Activated CD4-positive, CD25-positive, alpha-beta regulatory T cell treated with anti-CD3 and anti-CD28 coated beads, Interleukin-2, amount 50 U/mL, for 16 hours (primary cell): Measurements from ENCODE around the gene CD300A.
A peak's percentile ranks its signal among the peaks of the same experiment; 100 is the strongest.

Source experiments
- DNase-seq: peaks from one replicate; pipeline ENCODE4 v3.0.0-alpha.2; 2020; ENCODE audit warnings: low read depth, low spot score

CD300A gene

DNA sequence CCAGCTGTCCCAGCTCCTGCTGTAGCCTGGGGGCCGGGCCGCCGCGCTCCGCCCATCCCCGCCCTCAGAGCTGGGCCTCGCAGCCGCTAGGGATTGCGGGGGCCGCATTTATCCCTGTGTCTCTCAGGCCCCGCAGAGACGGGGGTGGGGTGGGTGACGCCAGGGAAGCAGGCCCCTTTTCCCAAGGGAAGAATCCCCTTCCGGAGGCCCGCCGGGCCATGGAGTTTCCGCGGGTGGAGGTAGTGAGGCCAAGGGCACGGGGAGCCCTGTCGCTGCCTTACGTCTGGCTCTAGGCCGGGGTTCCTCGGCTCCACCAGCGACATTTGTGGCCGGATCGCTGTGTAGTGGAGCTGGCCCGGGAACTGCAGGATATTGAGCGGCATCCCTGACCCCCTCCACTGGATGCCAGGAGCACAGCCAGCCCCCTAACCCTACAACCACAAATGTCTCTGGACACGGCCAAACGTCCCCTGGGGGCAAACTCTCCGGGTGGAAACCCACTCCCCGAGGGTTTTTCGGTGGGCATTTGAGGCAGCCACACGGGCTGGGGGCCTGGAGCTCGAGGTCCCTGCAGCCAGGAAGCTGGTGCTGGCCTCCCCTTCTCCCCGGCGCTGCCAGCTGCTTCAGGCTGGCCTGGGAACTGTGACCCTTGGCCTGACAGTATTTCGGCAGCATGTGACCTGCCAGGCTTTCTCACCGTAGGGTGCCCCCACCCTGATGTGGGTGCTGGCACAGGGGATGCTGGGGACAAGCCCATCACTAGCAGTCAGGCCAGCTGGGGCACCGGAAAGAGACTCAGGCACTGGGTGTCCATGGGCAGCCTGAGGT lies 12.0 kb upstream of the CD300A start:
- DNase-seq, result peak; percentile 20

DNA sequence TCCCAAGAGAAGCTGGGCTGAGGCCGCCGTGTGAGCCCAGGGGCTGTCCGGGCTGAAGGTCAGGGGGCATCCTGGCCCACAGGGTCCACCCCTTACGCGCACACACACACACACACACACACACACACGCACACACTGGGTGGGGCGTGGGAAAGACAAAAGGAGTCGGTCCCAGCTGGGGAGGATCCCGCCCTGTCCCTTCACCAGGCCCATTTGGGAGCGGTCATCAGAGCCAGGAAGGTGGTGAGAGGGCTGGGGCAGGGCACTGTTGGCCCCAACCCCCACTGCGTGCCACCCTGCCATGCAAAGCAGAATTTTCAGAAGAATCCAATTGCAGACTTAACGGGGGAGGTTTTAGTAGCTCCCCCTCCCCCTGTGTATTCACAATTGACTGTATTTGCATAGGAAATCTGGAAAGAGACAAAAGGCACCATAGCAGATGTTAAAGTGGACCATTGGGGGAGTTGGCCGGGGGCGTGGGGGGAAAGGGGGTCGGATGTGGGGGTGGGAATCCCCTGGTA lies 11.3 kb upstream of the CD300A start:
- DNase-seq, result no peak

GRCh38 chr17:74455821-74456220 lies 10.6 kb upstream of the CD300A start:
- DNase-seq, result no peak

DNA sequence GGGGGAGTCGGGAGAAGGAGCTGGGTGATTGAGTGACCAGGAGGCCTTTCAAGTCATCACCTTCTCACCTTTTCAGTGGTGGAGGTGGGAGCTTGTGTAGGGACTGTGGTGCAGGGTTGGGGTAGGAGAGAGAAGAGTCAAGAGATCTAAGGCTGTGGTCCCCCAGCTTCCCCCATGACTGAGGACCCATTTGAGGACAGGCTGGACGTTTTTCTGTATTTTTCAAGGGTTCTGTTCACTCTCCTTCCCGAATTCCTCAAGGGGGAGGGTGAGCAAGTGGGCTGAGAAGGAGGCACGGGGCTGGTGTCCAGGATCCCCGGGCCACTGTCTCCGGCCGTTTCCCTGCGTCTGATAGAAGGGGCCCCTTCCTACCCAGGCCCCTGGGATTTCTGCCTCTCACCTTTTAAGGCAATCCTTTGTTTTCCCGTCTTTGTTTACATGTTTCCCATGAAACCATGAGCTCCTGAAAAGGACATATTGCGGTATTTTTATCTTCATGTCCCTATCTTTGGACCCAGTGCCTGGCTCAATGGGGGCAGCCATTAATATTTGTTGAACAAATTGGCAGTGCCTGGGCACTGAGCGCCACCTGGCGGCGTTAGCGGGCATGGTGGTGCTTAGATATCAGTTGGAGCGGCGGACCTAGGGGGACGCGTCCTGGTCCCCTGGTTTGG lies 9.2 kb upstream of the CD300A start:
- peak; percentile 60 for DNase-seq

- no peak for DNase-seq
Measured at GRCh38 chr17:74457820-74458166, 8.6 kb upstream of the CD300A start.

DNA sequence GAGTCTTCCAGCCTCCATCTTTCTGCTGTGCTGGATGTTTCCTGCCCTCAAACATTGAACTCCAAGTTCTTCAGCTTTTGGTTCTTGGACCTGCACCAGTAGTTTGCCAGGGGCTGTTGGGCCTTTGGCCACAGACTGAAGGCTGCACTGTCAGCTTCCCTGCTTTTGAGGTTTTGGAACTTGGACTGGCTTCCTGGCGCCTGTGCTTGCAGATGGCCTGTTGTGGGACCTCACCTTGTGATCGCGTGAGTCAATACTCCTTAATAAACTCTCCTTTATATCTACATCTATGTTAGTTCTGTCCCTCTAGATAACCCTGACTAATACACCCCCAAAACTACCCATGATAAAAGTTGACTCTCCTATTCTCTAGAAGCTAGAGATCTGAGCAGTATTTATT lies 7.6 kb upstream of the CD300A start:
- no peak for DNase-seq

DNA sequence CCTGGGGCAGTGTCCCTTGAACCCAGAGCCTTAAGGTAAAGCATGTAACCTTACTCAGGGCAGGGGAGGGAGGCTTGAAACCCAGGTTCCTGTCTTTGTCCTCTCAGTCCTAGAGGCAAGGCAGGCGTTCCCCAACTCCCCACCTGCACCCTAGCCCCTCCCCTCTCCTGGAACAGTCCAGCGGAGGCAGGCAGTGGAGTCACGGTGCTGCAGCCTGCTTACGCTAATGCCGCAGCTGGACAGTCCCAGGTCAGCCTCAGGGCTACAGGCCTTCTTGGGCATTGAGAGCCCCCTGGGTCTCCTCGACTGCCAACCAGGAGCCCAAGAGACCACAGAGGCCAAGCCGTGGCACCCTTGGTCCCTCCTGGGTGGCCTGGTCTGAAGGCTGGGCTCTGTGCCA lies 6.8 kb upstream of the CD300A start:
- DNase-seq, result no peak

- DNase-seq, result no peak
Measured at GRCh38 chr17:74460241-74460640, 6.2 kb upstream of the CD300A start.

DNA sequence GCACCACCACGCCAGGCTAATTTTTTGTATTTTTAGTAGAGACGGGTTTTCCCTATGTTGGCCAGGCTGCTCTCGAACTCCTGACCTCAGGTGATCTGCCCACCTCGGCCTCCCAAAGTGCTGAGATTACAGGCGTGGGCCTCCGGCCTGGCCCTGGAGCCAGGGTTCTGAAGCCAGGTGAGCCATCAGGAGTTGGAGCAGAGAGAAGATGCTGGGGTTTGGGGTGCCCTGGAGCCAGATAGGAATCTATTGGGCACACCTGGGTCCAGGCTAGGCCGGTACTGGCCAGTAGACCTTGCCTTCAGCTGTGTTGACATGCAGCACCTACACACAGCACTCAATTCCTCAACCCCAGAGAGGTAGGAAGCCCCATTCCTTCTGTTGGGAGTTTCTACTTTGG lies 5.4 kb upstream of the CD300A start:
- no peak for DNase-seq

DNA sequence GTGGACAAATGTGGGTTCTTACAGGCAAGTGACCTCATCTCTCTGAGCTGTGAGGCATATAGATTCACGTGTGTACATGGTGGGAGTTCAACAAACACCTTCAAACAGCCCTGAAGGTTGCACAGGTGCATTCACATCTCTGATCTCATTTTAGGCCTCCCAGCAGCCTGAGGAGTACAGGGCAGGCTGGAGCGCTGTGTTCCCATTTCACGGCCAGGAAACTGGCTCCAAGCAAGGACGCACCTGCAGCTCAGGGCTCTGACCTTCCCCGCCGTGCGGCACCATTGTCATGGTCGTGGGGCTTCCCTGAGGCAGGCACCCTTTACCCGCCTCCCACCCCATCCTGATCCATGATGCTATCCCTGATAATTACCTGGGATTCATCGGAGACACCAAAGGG lies 4.8 kb upstream of the CD300A start:
- no peak for DNase-seq

- no peak for DNase-seq
Measured at GRCh38 chr17:74464730-74465377, 1.6 kb upstream of the CD300A start.

DNA sequence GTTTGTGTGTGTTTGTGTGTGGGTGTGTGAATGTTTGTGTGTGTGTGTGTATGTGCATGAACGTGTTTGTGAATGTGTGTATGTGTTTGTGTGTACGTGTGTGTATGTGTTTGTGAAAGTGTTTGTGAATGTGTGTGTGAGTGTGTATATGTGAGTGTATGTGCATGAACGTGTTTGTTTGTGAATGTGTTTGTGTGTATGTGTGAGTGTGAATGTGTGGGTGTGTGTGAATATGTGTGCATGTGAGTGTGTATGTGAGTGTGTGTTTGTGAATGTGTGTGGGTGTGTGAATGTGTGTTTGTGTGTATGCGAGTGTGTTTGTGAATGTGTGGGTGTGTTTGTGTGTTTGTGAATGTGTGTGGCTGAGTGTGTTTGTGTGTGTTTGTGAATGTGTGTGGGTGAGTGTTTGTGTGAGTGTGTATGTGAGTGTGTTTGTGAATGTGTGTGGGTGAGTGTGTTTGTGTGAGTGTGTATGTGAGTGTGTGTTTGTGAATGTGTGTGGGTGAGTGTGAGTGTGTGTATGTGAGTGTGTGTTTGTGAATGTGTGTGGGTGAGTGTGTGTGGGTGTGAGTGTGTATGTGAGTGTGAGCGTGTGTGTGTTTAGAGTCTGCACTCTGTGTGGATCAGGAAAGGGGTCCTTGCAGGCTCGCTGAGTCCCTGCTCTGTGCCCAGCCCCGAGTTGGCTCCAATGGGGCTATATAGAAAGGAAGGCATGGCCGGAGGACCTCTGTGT lies 890 bp upstream of the CD300A start:
- no peak for DNase-seq

DNA sequence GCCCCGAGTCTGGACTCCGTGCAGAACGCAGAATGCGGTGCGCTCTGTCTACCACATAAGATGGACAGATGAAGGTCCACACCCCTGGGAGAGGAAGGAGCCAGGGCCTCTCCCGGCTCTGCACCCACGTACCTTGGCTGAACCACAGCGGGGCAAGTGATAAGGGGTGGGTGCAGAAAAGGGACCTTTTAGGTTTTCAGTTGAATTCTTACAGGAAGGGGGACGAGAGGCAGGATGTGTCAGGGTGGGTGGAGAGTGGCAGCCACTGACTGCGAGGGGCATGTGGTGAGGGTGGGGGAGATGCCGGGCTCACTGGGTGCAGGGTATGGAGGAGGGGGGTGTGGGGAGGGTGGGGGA lies 372 bp downstream of the CD300A start:
- no peak for DNase-seq

DNA sequence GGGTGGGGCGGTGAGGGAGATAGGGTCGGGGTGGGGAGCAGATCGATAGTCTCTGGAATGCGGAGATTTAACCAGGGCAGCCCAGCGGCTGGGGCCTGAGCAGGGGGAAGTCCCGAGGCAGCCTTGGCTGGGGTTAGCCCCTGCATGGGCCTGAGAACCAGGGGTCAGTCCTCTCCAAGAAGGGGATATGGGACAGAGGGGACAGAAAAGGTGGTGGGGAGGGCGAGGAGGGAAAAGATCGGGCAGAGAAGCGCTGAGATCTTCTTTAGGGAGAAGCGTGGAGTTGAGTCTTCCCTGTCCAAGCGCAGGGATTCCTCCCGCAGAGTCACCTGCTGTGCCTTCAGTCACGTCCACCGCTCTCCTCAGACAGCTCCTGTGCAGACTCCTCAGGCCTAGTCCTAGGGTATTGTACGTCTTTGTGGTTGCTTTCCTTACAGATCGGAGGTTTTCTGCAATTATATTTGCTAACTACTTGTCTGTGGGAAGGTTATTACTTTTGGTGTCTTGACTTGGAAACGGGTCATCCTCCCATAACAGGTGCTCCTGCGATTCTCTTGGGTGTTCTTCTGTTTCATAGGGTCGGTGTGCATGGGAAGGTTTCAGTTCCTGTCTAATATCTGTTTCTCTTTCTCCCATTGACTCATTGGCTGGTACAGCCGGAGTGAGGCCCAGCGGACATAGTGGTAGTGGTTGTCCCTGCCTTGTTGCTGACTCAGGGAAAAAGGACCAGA lies 952 bp downstream of the CD300A start:
- DNase-seq, result no peak

GRCh38 chr17:74471341-74471740 lies 4.9 kb downstream of the CD300A start:
- DNase-seq, result no peak

GRCh38 chr17:74472890-74473289 lies 6.5 kb downstream of the CD300A start:
- DNase-seq, result no peak

- DNase-seq, result no peak
Measured at GRCh38 chr17:74473294-74473693, 6.9 kb downstream of the CD300A start.

- no peak for DNase-seq
Measured at GRCh38 chr17:74474043-74474792, 7.8 kb downstream of the CD300A start.

- DNase-seq, result no peak
Measured at GRCh38 chr17:74475189-74475588, 8.8 kb downstream of the CD300A start.

- no peak for DNase-seq
Measured at GRCh38 chr17:74477411-74477810, 11.0 kb downstream of the CD300A start.
